ENCODE data around the gene CLEC16A. TPM values are rescaled to one million over a fixed set of nuclear protein-coding genes. Genes with fewer than 3 reads are reported as not detected.
A peak's percentile ranks its signal among the peaks of the same experiment; 100 is the strongest.

Gene CLEC16A
- total RNA-seq, 2 donors from 2014 or later: 29.9 to 32.3 TPM

DNA sequence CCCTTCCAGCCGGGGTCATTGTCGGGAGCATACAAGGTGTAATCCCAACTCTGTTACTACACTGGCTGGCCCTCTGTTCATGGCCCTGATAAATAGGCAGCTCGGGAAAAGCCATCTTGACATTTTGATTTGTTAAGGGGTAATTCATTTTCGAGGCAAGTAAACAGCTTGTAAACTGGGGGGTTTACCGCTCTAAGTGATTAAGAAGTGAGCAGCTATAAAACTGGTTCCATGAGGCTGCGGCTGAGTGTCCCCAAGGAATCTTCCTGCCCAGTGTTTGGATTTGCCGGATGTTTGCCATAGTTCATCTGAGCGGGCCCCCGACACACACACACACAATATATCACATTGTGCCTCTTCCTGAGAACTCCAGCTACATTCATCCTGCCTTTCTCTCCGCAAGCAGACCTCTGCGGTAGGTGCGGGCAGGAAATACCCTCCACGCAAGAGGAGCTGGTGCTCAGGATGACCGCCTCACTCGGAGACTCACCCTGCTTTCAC is 219.4 kb downstream of the CLEC16A start:
- DNase-seq: no peak
- no peaks in the 10 kb centered on the region for H3K9me3 Mint-ChIP-seq
- H3K36me3 Mint-ChIP-seq (ENCODE audit: insufficient read depth in 2 of 2): peaks cover 2 to 20% of the 10 kb centered on the region in 2 donors
- peaks cover 55% of the 10 kb centered on the region for H3K4me1 Mint-ChIP-seq (ENCODE audit: low read depth)
- no peak for ATAC-seq (replicated peaks in 1 of 2)
- H3K4me3 Mint-ChIP-seq: no peak overlapping the region
- H3K27me3 Mint-ChIP-seq (ENCODE audit: low read depth): no peaks in the 10 kb centered on the region
- H3K27ac Mint-ChIP-seq: no peak overlapping the region

DNA sequence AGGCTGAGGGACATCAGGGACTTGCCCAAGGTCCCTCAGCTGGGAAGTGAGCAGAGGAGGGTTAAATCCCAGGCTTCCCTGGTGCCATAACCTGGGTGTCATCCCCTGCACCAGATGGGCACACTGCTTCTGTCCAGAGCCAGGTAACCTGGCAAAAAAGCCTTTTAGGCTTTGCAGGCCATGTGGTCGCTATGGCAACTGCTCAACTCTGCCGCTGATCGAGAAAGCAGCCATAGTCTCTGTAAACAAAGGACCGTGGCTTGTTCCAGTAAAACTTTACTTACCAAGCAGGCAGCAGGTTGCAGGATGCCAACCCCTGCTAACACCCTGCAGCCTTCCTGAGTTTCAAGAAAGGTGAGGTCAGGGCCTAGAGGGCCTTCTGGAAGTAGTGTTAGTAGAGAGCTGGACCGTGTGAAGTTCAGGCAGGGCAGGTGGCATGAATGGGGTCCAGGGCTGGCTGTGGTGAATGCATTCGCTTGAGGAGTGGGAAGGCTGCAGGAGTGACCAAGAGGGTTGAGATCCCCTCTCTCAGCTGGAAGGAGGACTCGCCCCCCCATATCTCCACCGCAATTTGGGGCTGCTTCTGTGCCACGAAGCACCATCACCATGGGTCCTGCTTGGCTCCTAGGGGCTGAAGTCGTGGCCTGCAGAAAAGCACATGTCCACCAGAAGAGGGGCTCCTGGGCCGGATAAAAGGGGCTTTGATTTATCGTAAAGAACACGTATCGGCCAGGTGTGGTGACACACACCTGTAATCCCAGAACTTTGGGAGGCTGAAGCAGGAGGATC is 220.3 kb downstream of the CLEC16A start:
- Mint-ChIP-seq H3K9me3 (no peaks in the 10 kb centered on the region), H3K4me1 (ENCODE audit: low read depth) (peaks cover 48% of the 10 kb centered on the region), H3K27ac (no peak overlapping the region), H3K27me3 (ENCODE audit: low read depth) (no peaks in the 10 kb centered on the region), H3K4me3 (no peak overlapping the region), H3K36me3 (ENCODE audit: insufficient read depth in 2 of 2) (peaks cover 2 to 17% of the 10 kb centered on the region in 2 donors)
- ATAC-seq (replicated peaks in 1 of 2): no peak
- DNase-seq: no peak

DNA sequence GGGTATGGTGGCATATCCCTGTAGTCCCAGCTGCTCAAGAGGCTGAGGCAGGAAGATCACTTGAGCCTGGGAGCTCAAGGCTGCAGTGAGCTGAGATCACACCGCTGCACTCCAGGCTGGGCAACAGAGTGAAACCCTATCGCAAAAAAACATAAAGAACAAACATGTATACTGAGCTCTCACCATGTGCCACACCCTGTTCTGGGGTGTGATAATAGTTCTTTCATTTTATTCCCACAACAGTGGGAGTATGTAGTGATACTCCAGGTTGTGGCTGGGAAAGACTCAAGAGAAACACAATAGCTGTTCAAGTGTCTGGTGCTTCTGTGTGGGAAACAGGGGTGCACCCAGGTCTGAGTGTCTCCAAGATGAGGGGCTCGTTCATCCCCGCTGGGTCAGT is 221.0 kb downstream of the CLEC16A start:
- Mint-ChIP-seq H3K4me1 (ENCODE audit: low read depth) (peaks cover 42% of the 10 kb centered on the region), H3K9me3 (no peaks in the 10 kb centered on the region), H3K27ac (no peak overlapping the region), H3K27me3 (ENCODE audit: low read depth) (no peaks in the 10 kb centered on the region), H3K36me3 (ENCODE audit: insufficient read depth in 2 of 2) (peaks cover 2 to 14% of the 10 kb centered on the region in 2 donors), H3K4me3 (no peak overlapping the region)
- DNase-seq (no peak), ATAC-seq (replicated peaks in 1 of 2) (no peak)

DNA sequence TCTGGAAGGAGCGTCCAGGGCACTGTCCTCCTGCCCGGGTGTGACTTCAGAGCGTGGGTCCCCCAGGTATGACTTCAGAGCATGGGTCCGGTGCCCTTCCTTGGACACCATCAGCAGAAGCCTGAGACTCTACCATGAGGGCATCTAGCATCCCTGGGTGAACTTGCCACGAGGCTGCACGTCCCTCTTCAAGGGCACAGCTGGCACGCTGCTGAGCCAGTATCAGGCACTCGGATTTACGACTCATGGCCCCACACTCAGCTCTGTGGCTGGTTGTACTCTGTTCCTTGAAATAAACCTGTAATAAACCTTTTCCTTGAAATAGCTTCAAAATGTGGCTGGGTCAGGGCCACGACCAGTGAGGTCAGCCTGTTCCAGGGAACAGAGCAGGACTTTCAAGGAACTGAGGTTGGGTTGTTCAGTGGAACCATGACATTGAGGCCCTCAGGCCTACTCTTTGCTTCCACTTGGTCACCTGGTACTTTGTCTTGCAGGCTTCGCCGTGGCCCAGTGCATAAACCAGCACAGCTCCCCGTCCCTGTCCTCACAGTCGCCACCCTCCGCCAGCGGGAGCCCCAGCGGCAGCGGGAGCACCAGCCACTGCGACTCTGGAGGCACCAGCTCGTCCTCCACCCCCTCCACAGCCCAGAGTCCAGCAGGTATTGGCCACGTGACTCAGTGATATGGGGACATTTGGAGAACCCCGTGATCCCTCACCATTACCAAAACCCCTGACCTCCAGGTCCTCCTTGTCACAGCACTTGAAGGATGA is 221.7 kb downstream of the CLEC16A start:
- Mint-ChIP-seq H3K4me1 (ENCODE audit: low read depth) (peaks cover 36% of the 10 kb centered on the region), H3K4me3 (no peak overlapping the region), H3K9me3 (no peaks in the 10 kb centered on the region), H3K27ac (peak overlapping the region; percentile 38), H3K27me3 (ENCODE audit: low read depth) (no peaks in the 10 kb centered on the region), H3K36me3 (ENCODE audit: insufficient read depth in 2 of 2) (peaks cover 0 to 10% of the 10 kb centered on the region in 2 donors)
- DNase-seq (no peak), ATAC-seq (replicated peaks in 1 of 2) (peak; percentile 33 to 39)

DNA sequence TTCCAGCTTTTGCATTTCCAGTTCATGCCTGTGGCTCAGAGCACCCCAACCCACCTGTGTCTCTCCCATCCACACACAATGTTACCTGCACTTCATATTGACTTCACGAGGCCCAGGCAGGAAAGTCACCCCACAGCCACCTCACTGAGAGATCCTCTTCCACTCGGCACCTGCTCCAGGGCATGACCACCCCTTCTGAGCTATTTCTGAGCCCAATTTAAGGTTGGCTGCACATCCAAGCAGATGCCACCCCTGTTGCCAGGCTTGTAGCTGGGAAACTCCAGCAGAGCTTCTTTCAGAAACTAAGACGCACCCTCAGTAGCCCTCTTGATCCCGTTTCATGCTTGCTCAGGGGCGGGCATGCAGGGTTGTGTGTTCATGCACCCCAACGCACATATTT is 223.2 kb downstream of the CLEC16A start:
- Mint-ChIP-seq H3K9me3 (no peaks in the 10 kb centered on the region), H3K36me3 (ENCODE audit: insufficient read depth in 2 of 2) (peaks cover 3 to 13% of the 10 kb centered on the region in 2 donors), H3K27me3 (ENCODE audit: low read depth) (no peaks in the 10 kb centered on the region), H3K27ac (no peak overlapping the region), H3K4me3 (no peak overlapping the region), H3K4me1 (ENCODE audit: low read depth) (peaks cover 34% of the 10 kb centered on the region)
- DNase-seq (no peak), ATAC-seq (replicated peaks in 1 of 2) (no peak)

DNA sequence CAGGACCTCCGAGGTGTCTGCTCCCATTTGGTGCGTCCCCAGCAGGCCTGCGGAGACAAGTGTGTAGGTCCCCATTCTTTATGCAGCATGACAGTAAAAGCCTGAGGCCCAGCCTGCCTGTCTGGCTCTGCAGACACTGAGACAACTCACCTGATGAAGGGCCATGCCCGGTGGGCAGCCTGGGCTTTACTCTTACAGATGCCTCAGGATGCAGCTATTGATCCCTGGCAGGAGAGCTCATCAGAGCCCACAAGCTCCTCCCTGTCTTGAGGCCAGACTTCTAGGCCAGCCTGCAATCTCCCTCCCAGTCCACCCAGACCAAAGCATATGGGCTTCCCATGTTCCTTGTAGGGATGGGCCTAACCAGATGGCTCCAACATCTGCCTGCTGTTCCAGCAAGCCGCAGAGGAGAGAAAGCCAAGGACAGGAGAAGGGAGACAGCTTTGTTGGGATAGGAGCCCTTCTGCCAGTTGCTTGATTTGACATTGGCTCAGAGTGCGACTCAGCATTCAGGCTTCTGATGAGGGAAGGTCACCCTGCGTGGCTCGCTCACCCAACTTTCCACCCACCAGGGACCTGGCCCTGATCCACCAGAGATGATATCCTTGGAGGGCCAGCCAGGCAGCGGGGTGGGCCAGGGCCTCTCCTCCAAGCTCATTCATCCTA is 224.2 kb downstream of the CLEC16A start:
- ATAC-seq (replicated peaks in 1 of 2) (no peak), DNase-seq (no peak)
- peaks cover 35% of the 10 kb centered on the region for H3K4me1 Mint-ChIP-seq (ENCODE audit: low read depth)
- no peak overlapping the region for H3K27ac Mint-ChIP-seq
- no peak overlapping the region for H3K4me3 Mint-ChIP-seq
- no peaks in the 10 kb centered on the region for H3K9me3 Mint-ChIP-seq
- peaks cover 3 to 13% of the 10 kb centered on the region in 2 donors for H3K36me3 Mint-ChIP-seq (ENCODE audit: insufficient read depth in 2 of 2)
- no peaks in the 10 kb centered on the region for H3K27me3 Mint-ChIP-seq (ENCODE audit: low read depth)

DNA sequence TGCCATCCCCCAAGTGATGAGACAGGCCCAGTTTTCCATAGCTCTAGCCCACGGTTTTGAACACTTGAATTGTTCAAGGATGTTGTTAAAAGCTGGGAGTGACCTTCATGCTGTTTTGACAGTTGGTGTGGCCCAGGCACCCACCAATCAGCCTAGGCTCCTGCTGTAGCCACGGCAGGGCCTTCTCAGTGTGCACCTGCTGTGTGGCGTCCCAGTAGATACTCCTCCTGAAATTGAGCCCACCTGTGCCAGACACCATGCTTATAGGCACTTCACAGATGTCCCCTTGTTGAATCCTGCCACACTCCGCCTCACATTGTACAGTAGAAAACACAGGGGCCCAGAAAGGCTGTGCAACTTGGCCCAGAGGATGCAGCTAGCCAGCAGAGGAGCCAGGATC is 225.3 kb downstream of the CLEC16A start:
- Mint-ChIP-seq H3K27ac (no peak overlapping the region), H3K27me3 (ENCODE audit: low read depth) (no peaks in the 10 kb centered on the region), H3K36me3 (ENCODE audit: insufficient read depth in 2 of 2) (peaks cover 3 to 17% of the 10 kb centered on the region in 2 donors), H3K9me3 (no peaks in the 10 kb centered on the region), H3K4me3 (no peak overlapping the region), H3K4me1 (ENCODE audit: low read depth) (peaks cover 38% of the 10 kb centered on the region)
- ATAC-seq (replicated peaks in 1 of 2): no peak
- DNase-seq: no peak

DNA sequence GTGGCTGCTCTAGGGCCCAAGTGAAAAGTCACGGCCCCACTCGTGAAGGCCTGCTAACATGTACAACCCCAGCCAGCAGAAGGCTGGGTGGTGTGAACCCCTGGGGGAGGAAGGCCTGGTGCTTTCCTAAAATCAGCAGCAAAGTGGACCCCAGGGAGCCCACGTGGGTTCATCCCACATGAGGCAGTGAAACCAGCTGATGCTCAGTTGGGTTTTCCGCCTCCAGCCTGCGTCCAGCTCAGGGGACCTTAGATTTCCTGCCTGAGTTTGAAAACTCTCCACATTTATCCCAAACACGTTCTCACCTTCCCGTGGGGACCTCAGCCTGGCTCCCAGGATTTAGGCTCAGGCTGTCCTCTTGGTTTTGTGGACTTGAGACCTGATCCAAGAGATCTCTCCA is 225.8 kb downstream of the CLEC16A start:
- Mint-ChIP-seq H3K9me3 (no peaks in the 10 kb centered on the region), H3K4me3 (no peak overlapping the region), H3K4me1 (ENCODE audit: low read depth) (peaks cover 39% of the 10 kb centered on the region), H3K27me3 (ENCODE audit: low read depth) (no peaks in the 10 kb centered on the region), H3K27ac (no peak overlapping the region), H3K36me3 (ENCODE audit: insufficient read depth in 2 of 2) (peaks cover 3 to 17% of the 10 kb centered on the region in 2 donors)
- ATAC-seq (replicated peaks in 1 of 2) (no peak), DNase-seq (no peak)

DNA sequence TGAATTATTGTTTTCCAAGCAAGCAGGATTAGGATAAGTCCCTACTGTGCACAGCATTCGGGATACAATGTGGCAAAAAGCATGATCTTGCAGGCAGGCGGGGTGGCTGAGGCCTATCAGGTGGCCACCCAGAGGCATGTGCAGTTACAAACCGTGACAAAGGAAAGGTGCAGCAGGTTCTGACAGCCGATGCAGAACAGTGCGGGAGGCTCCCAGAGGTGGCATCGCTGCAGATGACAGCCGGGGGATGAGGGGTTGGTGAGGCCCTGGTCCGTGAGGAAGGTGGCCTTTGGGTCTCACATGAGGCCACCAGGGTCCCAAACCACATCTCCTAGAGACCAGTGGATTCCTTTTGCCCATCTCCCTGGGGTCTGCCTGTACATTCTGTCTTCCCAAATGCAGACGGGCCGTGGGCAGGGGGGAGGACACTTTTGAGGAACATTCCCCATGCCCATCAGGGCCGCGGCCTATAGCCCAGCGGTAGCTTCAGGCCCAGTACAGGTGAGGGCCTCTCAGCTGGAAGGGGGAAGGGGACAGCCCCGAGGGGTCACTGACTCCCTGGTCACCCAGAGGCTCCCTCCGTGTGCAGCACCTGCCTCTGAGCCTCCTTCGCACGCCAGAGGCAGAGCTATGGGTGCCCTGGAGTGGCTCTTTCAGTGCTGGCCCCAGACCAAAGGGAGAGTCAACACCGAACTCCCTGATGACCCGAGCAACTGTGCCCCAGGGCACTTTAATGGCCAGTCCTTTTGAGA is 226.5 kb downstream of the CLEC16A start:
- ATAC-seq (replicated peaks in 1 of 2) (no peak), DNase-seq (no peak)
- H3K4me3 Mint-ChIP-seq: no peak overlapping the region
- H3K36me3 Mint-ChIP-seq (ENCODE audit: insufficient read depth in 2 of 2): peaks cover 3 to 19% of the 10 kb centered on the region in 2 donors
- no peaks in the 10 kb centered on the region for H3K9me3 Mint-ChIP-seq
- H3K4me1 Mint-ChIP-seq (ENCODE audit: low read depth): peaks cover 46% of the 10 kb centered on the region
- no peak overlapping the region for H3K27ac Mint-ChIP-seq
- H3K27me3 Mint-ChIP-seq (ENCODE audit: low read depth): no peaks in the 10 kb centered on the region

DNA sequence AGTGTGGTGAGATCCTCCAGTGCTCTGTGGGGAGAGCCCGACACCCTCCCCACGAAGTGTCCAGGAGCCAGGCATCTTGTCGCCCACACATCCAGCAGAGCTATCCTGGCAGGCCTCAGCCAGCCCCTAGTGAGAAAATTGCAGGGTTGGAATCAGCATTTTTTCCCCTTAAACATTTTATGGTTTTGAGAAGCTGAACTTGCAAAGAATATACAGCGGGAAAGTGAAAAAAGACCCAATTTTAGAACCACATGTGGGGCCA is 227.0 kb downstream of the CLEC16A start:
- DNase-seq (no peak), ATAC-seq (replicated peaks in 1 of 2) (no peak)
- H3K4me1 Mint-ChIP-seq (ENCODE audit: low read depth): peaks cover 51% of the 10 kb centered on the region
- H3K27me3 Mint-ChIP-seq (ENCODE audit: low read depth): no peaks in the 10 kb centered on the region
- H3K9me3 Mint-ChIP-seq: no peaks in the 10 kb centered on the region
- no peak overlapping the region for H3K4me3 Mint-ChIP-seq
- H3K27ac Mint-ChIP-seq: no peak overlapping the region
- H3K36me3 Mint-ChIP-seq (ENCODE audit: insufficient read depth in 2 of 2): peaks cover 3 to 19% of the 10 kb centered on the region in 2 donors

DNA sequence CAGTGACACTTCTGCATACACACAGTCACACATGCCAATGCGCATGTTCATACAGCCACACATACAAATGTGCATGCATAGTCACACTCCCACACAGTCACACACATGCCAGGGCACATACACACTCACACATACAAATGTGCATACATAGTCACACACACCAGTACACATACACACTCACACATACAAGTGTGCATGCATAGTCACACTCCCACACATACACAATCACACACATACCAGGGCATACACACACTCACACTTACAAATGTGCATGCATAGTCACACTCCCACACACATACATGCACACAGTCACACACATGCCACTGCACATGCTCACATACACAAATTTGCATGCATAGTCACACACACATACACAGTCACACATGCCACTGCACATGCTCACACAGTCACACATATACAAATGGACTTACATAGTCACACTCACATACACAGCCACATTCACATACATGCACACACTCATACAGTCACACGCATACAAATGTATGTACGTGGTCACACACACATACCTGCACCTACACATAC is 227.5 kb downstream of the CLEC16A start:
- Mint-ChIP-seq H3K27me3 (ENCODE audit: low read depth) (no peaks in the 10 kb centered on the region), H3K4me1 (ENCODE audit: low read depth) (peaks cover 55% of the 10 kb centered on the region), H3K27ac (no peak overlapping the region), H3K9me3 (no peaks in the 10 kb centered on the region), H3K36me3 (ENCODE audit: insufficient read depth in 2 of 2) (peaks cover 3 to 18% of the 10 kb centered on the region in 2 donors), H3K4me3 (no peak overlapping the region)
- ATAC-seq (replicated peaks in 1 of 2) (no peak), DNase-seq (no peak)

DNA sequence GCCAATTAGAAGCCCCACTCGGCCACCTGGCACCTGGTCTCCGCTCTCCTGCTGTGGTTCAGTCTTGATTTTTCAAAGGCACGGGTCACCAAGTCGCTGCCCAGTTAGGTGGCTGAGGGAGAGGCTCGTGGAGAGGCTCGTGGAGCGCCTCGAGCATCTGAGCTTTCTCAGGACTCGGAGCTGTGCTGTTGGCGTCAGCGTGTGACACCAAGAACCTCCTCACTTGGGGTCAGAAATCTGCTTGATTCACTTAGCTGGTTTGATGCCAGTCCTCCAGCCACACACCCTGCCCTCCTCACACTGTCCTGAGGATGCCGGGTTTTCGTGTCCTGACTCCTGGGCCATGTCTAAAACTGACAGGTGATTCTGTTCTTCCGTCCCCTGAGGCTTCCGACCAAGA is 229.1 kb downstream of the CLEC16A start:
- peaks cover 3 to 13% of the 10 kb centered on the region in 2 donors for H3K36me3 Mint-ChIP-seq (ENCODE audit: insufficient read depth in 2 of 2)
- peaks cover 71% of the 10 kb centered on the region for H3K4me1 Mint-ChIP-seq (ENCODE audit: low read depth)
- no peak for DNase-seq
- no peak overlapping the region for H3K4me3 Mint-ChIP-seq
- H3K27me3 Mint-ChIP-seq (ENCODE audit: low read depth): no peaks in the 10 kb centered on the region
- no peak for ATAC-seq (replicated peaks in 1 of 2)
- no peaks in the 10 kb centered on the region for H3K9me3 Mint-ChIP-seq
- no peak overlapping the region for H3K27ac Mint-ChIP-seq

Measured in activated T-cell treated with anti-CD3 and anti-CD28 coated beads, Interleukin-2, amount 50 U/mL, for 72 hours (primary cell).